Stimulated activated CD8-positive, alpha-beta memory T cell treated with anti-CD3 and anti-CD28 coated beads, Interleukin-12 subunit alpha, Interleukin-12 subunit beta, amount 100 ng/mL, for 24 hours (primary cell): ENCODE measurements around the gene TMEM52.

Experiments
- DNase-seq: peaks from one replicate; pipeline ENCODE4 v3.0.0-alpha.2; 2020; ENCODE audit errors: extremely low read depth

Gene TMEM52

GRCh38 chr1:1914971-1915692 is 3.9 kb downstream of the TMEM52 start, which contains the start of gene CALML6:
CALML6 (plus strand) TSS chr1:1915260; CDS start chr1:1915281, 21 bp downstream.
- no peak for DNase-seq

GRCh38 chr1:1914101-1914970 is 4.7 kb downstream of the TMEM52 start:
- DNase-seq: no peak

- no peak for DNase-seq
Measured at GRCh38 chr1:1911350-1912041, 7.6 kb downstream of the TMEM52 start.

DNA sequence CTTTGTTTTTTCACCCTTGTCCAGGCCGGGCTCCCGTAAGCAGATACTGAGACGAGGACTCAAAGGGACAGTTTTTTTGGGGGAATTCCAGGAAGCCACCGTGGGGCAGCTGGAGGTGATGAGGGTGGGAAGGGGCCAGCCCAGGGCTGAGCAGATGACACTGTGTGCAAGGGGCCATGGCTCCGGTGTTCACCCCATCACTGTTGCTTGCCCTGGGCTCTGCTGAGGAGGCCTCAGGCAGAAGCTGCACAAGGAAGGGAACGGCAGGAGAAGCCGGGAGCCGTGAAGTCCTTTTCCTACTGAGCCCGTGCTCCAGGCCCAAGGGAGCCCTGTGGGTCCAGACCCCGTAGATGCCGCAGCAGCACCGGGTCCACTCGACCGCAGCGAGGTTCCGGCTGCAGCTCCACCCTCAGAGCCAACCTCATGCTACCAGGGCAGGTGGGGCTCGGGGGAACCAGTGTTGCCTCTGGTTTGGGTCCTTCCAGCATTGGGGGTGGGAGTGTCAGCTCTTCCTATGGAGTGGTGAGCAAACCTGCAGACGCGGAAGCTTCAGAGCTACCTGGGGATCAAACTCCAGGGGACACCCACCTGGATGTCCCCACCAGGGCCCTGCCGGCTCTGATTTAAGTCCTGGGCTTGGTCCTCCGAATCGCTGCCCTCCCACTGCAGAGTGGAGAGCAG is 8.3 kb downstream of the TMEM52 start:
- no peak for DNase-seq

DNA sequence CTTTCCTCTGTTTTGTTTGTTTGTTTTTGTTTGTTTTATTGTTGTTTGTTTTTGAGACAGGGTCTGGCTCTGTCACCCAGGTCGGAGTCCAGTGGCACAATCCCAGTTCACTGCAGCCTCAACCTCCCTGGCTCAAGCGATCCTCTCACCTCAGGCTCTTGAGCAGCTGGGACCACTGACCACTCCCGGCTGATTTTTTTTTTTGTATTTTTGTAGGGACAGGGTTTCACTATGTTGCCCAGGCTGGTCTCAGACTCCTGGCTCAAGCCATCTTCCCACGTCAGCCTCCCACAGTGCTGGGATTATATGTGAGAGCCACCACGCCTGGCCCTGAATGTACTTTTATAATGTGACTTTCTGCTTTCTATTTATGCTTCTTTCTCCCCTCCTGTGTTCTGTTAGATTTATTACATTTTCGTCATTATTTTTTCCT is 9.0 kb downstream of the TMEM52 start:
- no peak for DNase-seq

DNA sequence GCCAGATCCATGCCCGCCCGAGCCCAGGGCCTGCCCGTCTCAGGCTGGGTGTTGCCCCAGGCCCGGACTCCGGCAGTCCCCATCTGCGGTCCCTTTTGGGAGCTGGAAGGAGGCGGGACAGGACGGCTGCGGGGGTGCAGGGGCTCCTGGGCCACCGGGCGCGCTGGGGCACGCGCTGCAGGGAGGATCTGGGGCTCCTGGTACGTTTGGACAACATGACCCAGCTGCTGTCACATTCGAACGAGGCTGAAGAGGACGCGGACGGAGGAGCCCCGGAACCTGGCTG is 10.6 kb downstream of the TMEM52 start:
- DNase-seq: no peak

DNA sequence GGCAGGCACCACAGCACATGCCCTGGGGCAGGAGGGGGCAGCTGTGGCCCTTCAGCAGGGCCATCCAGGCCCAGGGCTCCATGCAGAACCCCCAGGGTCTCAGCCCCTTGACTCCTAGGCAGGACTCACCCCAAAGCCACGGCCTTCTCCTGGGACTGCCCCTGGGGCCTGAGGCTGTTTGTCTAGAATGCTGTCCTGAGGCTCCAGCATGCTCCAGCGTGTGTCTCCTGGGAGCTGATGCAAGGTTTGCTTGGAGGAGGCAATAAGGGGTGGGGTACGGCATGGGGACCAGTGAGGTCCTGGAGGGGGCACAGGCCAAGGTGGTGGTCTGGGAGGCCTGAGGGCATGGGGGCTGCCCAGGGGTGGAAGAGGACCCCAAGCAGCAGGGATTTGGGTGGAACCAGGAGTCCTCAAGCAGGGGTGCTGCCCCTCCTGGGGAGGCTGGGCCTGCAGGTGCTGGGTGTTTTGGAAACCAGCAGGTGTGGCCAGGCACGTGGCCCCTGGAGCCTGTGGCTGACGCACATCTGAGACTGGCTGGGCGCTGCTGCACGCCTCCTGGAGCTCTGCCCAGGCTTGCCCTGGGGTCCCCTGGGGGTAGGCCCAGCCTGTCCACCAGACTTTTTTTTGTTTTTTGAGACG is 11.9 kb downstream of the TMEM52 start:
- no peak for DNase-seq

GRCh38 chr1:1906185-1907097 is 12.6 kb downstream of the TMEM52 start:
- no peak for DNase-seq

GRCh38 chr1:1903224-1903623 is 15.9 kb downstream of the TMEM52 start:
- DNase-seq: no peak

DNA sequence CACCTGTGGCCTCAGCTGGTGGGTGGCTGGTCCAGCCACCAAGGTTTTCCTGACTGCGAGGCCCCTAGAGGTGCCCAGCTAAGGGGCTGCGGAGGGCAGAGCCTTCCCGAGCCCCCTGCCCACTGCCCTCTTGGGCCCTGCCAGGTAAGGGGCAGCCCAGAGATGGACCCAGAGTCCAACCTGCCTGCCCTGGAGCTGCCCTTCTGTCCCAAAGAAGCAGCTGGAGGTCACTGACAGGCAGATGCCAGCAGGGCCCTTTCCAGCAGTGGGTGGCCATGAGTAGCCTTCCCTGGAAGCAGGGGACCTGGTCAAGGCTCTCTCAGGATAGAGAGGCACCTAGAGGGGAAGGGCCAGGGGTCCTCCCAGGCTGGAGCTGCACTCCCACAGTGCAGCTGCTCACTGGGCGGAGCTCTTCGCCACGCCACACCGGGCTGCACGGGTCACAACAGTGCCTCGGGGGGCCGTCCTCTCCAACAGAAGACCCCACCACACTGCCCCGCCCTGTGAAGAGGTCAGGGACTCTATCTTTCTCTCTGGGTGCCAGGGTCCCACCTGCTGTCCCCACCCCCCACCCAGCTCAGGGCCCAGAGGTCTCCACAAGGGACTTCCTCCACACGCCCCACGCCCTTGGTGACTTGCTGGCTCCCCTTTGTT is 17.3 kb downstream of the TMEM52 start:
- no peak for DNase-seq

- DNase-seq: no peak
Measured at GRCh38 chr1:1900883-1901640, 18.0 kb downstream of the TMEM52 start.

GRCh38 chr1:1899967-1900327 is 19.1 kb downstream of the TMEM52 start:
- DNase-seq: no peak

- no peak for DNase-seq
Measured at GRCh38 chr1:1899266-1899966, 19.7 kb downstream of the TMEM52 start.

DNA sequence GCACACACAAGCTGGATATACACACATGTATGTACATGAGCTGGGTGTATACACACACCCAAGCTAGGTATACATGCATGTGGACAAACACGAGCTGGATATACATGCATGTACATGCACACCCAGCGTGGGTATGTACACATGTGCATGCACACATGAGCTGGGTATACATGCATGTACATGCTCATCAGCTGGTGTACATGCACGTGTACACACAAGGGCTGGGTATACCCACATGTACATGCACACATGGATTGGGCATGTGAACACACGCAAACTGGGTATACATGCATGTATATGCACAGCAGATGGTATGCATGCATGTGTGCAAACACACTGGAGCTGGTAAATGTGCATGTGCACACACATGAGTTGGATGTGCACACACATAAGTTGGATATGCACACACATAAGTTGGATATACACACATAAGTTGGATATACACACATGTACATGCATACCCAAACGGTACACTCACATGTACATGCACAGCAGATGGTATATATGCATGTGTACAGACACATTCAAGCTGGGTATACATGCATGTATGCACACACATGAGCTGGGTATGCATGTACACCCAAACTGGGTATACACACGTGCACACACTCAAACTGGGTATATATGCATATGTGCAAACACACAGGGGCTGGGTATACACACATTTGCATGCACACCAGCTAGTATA is 20.7 kb downstream of the TMEM52 start:
- DNase-seq: no peak

GRCh38 chr1:1895456-1896336 is 23.4 kb downstream of the TMEM52 start:
- DNase-seq: no peak

- DNase-seq: no peak
Measured at GRCh38 chr1:1895060-1895418, 24.0 kb downstream of the TMEM52 start.
